GM18519 (cell line): ENCODE results near the gene THNSL1.

ENCODE experiments used
- ATAC-seq: cut with Tn5 transposase; IDR thresholded peaks from one replicate; pipeline ENCODE4 v1.9.1; 2021; ENCODE audit warnings: mild to moderate bottlenecking, moderate library complexity; ENCODE audit not compliant: unreplicated experiment, low FRiP score

THNSL1 gene

GRCh38 chr10:25052012-25052411 is 35.6 kb downstream of the THNSL1 start:
- no peak for ATAC-seq

DNA sequence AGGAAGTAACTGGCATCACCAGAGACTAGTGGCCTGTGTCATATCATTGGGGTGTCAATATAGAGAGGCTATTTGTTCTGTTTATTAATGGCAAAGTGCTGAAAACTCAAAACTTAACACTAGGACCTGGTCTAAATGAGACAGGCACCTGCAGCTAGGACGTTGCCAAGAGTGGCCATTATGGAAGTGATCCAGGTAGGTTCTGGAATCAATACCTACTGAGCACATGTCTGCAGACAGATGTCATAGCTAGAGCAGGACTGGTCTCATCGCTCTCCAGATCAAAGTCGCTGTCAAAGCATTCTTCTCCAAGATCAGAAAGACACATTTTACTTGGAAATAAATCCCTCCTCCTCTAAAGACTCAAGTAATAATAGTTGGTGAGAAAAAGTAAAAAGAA is 40.3 kb downstream of the THNSL1 start:
- ATAC-seq, result no peak

DNA sequence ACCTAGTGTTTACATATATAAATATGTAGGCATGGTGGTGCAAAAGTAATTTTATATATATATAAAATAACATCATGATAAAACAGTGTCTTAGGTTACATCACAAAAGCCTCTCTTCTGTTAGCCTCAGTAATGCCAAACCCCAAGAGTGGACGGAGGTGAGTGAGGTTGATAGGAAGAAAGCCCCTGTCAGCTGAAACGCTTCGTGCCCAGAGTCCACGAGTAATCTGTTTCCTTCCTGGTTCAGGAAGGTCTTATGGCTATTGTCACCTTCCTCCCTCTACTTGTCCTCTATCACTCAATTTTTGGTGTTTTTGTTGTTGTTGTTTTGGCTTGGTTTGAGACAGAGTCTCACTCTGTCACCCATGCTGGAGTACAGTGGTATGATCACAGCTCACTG is 41.5 kb downstream of the THNSL1 start:
- no peak for ATAC-seq

DNA sequence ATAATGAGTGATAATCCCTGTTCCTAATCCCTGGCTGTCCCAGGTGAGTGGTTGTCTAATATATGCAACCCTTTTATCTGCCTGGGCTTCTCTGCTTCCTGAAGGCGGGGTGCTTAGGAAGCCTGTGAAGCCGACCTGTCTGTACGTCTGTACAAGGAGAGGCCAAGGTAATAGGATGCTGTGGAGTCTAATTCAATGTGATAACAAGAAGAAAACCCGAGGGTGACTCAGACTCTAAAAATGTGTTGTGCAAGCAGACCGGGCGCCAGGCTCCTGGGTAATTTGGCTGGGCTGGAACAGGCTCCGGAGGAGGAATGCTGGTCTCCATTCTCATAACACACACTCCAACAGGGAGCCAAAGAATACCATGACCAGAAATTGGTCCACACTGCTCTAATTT is 43.6 kb downstream of the THNSL1 start:
- no peak for ATAC-seq

- no peak for ATAC-seq
Measured at GRCh38 chr10:25061125-25061524, 44.7 kb downstream of the THNSL1 start.

- ATAC-seq, result no peak
Measured at GRCh38 chr10:25061711-25062449, 45.5 kb downstream of the THNSL1 start.

- no peak for ATAC-seq
Measured at GRCh38 chr10:25063157-25063556, 46.7 kb downstream of the THNSL1 start.

GRCh38 chr10:25063644-25064043 is 47.2 kb downstream of the THNSL1 start:
- no peak for ATAC-seq

- ATAC-seq, result no peak
Measured at GRCh38 chr10:25064401-25064800, 48.0 kb downstream of the THNSL1 start.

DNA sequence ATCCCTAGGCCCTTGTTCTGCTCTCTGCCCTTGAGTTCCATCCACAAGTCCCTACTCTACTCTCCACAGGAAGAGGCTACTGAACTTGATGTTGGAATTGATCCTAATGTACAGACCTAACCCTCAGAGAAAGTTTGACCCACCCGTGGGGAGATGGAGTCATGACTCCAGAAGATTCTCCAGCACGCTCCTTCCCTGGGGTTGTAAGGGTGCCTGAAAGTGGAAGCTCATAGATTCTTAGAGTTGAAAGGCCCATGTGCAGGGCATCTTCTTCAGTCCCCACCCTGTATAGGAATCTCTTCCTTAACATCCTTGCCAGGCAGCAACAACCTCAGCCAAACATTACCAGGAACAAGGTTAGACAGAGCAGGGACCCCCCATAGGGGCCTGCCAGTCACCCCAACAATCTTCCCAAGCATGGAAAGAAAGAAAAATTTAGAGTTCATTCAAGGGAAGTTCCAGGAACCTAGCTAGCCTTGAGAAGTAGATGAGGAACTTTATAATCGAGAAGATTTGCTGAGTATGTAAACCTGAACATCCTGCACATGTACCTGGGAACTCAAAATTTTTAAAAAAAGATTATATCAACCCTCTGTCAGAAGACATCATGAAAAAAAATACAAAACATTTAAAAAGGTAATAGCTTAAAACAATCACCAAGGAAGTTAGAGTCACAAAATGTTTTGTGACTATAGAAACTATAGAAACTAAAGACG is 49.5 kb downstream of the THNSL1 start:
- no peak for ATAC-seq

DNA sequence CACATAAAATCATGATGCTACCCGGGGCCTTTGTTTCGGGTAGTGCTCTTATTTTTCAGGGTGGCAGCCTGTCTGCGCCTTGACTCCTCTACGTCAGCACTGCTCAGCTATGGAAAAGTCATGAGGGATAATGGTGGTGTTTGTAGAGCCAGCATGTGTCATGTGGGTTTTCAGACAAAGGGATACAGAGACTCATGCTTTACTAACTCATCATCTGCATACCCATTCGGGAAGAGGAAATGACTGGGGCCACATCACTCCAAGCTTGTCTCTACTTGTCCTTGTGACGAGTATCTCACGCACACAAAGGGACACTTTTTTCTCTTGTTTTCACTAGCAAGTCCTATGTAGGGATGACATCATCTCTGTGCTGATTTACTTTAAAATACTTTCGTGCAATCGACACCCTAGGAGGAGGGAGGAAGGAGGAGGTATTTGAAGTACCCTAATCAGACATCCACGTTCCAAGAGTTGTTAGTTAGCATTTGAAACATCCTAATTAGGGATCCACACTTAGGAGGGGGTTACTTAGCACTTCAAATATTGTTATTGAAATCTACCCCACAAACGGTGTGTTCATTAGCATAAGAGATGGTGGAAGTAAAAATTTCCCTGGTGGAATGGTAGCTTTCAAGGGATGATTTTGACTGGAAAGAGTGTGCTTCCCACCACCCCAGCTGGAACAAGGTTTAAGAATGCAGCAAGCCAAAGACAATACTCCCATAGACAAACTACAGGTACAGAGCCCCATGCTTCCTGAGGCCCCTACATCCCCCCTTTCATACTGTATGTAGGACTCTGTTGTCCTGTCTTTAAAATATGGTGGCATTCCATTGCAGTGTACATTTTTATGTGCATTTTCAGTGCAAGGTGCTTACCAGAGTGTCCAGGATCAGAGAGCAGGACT is 52.0 kb downstream of the THNSL1 start:
- ATAC-seq, result no peak

DNA sequence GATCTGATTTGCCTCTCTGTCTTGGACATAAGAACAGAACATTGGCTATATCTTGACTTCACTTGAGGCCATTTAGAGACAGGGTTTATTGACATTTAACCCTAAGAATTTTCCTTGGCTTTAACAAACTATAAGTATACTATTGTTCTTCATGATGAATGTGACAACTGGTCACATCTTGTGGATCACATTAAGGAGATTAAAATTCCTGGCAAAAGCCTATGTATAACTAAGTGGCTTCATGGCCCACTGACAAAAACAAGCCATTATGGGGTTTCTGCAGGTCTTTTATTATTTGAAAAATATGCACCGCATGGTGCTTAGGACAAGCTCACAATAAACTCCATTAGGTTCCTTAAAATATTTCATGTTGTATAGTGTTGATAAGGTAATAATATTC is 54.8 kb downstream of the THNSL1 start:
- no peak for ATAC-seq

DNA sequence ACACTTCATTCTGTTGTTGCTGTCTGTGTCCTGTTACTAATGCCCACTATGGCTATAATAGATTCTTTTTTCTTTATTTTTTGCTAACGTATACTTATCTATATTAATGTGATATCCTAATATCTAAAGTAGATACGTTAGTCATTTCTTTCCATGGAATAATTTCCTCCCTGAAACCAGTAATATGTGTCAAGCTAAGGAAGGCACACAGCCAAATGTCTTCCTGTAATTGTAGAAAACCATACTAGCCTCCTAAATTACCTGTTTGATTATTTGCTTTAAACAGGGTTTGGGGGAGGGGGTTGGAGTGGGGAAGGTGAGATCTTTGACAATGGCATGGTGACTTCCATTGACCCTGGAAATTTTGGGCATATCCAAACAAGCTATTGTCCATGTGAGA is 56.4 kb downstream of the THNSL1 start:
- no peak for ATAC-seq

- ATAC-seq, result no peak
Measured at GRCh38 chr10:25075825-25076224, 59.4 kb downstream of the THNSL1 start.
